HepG2 (cell line): Measurements from ENCODE around the gene NXNL2. TPM values are rescaled to one million over a fixed set of nuclear protein-coding genes. Genes with fewer than 3 reads are reported as not detected.

ENCODE experiments used
- ATAC-seq: fragments of 200-7000 bp; cut with Tn5 transposase; 3 replicates; pipeline ENCODE4 v1.9.1; 2020; ENCODE audit warnings: mild to moderate bottlenecking, moderate library complexity
- BruUV-seq: library from RNA; stranded (reverse); fragments of 400-500 nt; replicated peaks from 2 replicates; lab custom pipeline; 2021; lab: Mats Ljungman, UMichigan
- CTCF ChIA-PET: fragments of 300-600 bp; formaldehyde crosslinking; extraction: SDS; loops from one replicate; lab custom pipeline; 2021; ENCODE audit warnings: low total read pairs, inconsistent platforms, low intra/inter-chr PET ratio; lab: Yijun Ruan, JAX
- POLR2A ChIA-PET: fragments of 350-600 bp; sonication (Branson Sonifier 250); formaldehyde crosslinking; loops from one replicate; lab custom pipeline; 2020; ENCODE audit warnings: antibody characterized with exemption, inconsistent platforms; lab: Yijun Ruan, JAX
- DNase-seq: peaks from one replicate; pipeline ENCODE4 v3.0.0-alpha.2; 2015; ENCODE audit warnings: low spot score
- FAIRE-seq: peaks from 3 replicates; lab custom pipeline; 2011; peaks lifted over from hg19 to GRCh38; lab: Jason Lieb, UNC
- H2AFZ ChIP-seq: one replicate; pipeline ENCODE4 v1.6.1; 2011; ENCODE audit warnings: low read length, inconsistent platforms
- H3K27ac ChIP-seq: fragments of 300-600 bp; 3 replicates; pipeline ENCODE4 v1.8.0; 2011; ENCODE audit warnings: mixed run types, mild to moderate bottlenecking, mixed read lengths, low read length, inconsistent platforms; ENCODE audit not compliant: insufficient read depth; ENCODE audit errors: extremely low read length
- H3K27me3 ChIP-seq, 2 experiments: fragments of 200-600 bp in 1 of 2; 2 replicates in 1 of 2; 3 replicates in 1 of 2; pipeline versions ENCODE4 v1.6.0 to v1.8.0; 2011; ENCODE audit warnings: low read length in 2 of 2, mild to moderate bottlenecking in 2 of 2, moderate library complexity in 2 of 2, inconsistent platforms in 1 of 2; ENCODE audit not compliant: insufficient read depth in 2 of 2, control insufficient read depth in 1 of 2
- H3K36me3 ChIP-seq, 2 experiments: fragments of 200-600 bp in 1 of 2; replicated peaks in 1 of 2; 2 replicates in 1 of 2; 3 replicates in 1 of 2; pipeline versions ENCODE4 v1.5.1 to v1.8.0; 2011; ENCODE audit warnings: low read length in 2 of 2, inconsistent platforms in 1 of 2; ENCODE audit not compliant: insufficient read depth in 2 of 2, control insufficient read depth in 1 of 2
- H3K4me1 ChIP-seq: 2 replicates; pipeline ENCODE4 v1.5.1; 2012; ENCODE audit warnings: low read length, inconsistent platforms; ENCODE audit not compliant: insufficient read depth
- H3K4me2 ChIP-seq: 2 replicates; pipeline ENCODE4 v1.6.0; 2011; ENCODE audit warnings: low read depth, low read length, inconsistent platforms
- H3K4me3 ChIP-seq, 3 experiments: fragments of 200-600 bp in 1 of 3; sonication (generic), shearing (Covaris generic) in 1 of 3; replicated peaks in 1 of 3; 2 replicates each; pipeline ENCODE4 v1.5.1; 2011 to 2016; ENCODE audit warnings: low read length in 3 of 3, inconsistent platforms in 2 of 3, low read depth in 2 of 3, mild to moderate bottlenecking in 2 of 3, control low read depth in 1 of 3, mixed read lengths in 1 of 3; ENCODE audit not compliant: insufficient read depth in 1 of 3
- H3K79me2 ChIP-seq: one replicate; pipeline ENCODE4 v1.6.1; 2011; ENCODE audit warnings: low read length, inconsistent platforms; ENCODE audit not compliant: insufficient read depth
- H3K9ac ChIP-seq: 2 replicates; pipeline ENCODE4 v1.6.0; 2011; ENCODE audit warnings: mild to moderate bottlenecking, low read depth, low read length, inconsistent platforms; ENCODE audit not compliant: insufficient read depth
- H3K9me3 ChIP-seq: 2 replicates; pipeline ENCODE4 v1.5.1; 2012; ENCODE audit warnings: mild to moderate bottlenecking, low read length
- H4K20me1 ChIP-seq: 2 replicates; pipeline ENCODE4 v1.6.0; 2011; ENCODE audit warnings: inconsistent platforms, mild to moderate bottlenecking, low read length, moderate library complexity; ENCODE audit not compliant: insufficient read depth
- ATF3 ChIP-seq: sonication (generic); formaldehyde crosslinking; IDR thresholded peaks from 2 replicates; pipeline ENCODE4 v1.4.0; 2020; ENCODE audit warnings: missing genetic modification reagents
- HNF4A ChIP-seq: sonication (generic); formaldehyde crosslinking; IDR thresholded peaks from 2 replicates; pipeline ENCODE4 v1.4.0; 2020; ENCODE audit warnings: missing genetic modification reagents
- TFAP4 ChIP-seq: sonication (generic); IDR thresholded peaks from 2 replicates; pipeline ENCODE4 v1.6.1; 2016; ENCODE audit warnings: low read depth, borderline replicate concordance
- ZFYVE20 ChIP-seq: sonication (generic); formaldehyde crosslinking; IDR thresholded peaks from 2 replicates; pipeline ENCODE4 v1.8.0; 2023; ENCODE audit warnings: low read depth, mild to moderate bottlenecking, moderate library complexity, missing genetic modification reagents, borderline replicate concordance
- ZNF850 ChIP-seq: sonication (generic); formaldehyde crosslinking; conservative IDR thresholded peaks from 2 replicates; pipeline ENCODE4 v1.9.0; 2021; ENCODE audit warnings: mild to moderate bottlenecking, missing genetic modification reagents
- WGBS: methylation state at CpG from one replicate; pipeline ENCODE4 v1.1.6; 2017; ENCODE audit warnings: low lambda C conversion rate; 5-methylcytosine and 5-hydroxymethylcytosine counted together
- in situ Hi-C: cut with HindIII; loops from 2 replicates; pipeline ENCODE4 v1.10.0; 2017; ENCODE audit warnings: low pct_unique_long_range_greater_than_20kb; ENCODE audit not compliant: extremely low pct_ligation_motif_present
- intact Hi-C: fragments of 100-400 bp; cut with micrococcal nuclease; formaldehyde crosslinking; loops from one replicate; pipeline ENCODE4 v1.10.0; 2022; ENCODE audit not compliant: unreplicated experiment
- polyA plus RNA-seq, 8 experiments: library from polyadenylated mRNA; depleted of rRNA in 3 of 8; stranded (reverse) in 7 of 8; unstranded in 1 of 8; fragments of >200 nt; fragmentation: Illumina TruSeq in 4 of 8; extraction: Trizol in 4 of 8; gene quantifications; 2 replicates each; pipeline versions ENCODE4 v1.2.1 to v1.2.3, GENCODE V29; 2011 to 2016; ENCODE audit warnings: low read depth in 4 of 8, missing spikeins in 1 of 8, mixed read lengths in 1 of 8; ENCODE audit not compliant: insufficient read depth in 1 of 8
- total RNA-seq, 5 experiments: library from RNA; depleted of rRNA; stranded (reverse); fragments of >200 nt; fragmentation: Illumina TruSeq; extraction: Trizol; gene quantifications; 2 replicates each; pipeline ENCODE4 v1.2.3, GENCODE V29; 2016; ENCODE audit warnings: low read depth in 1 of 5
- TF ChIP-seq, protein P1 (sequence below), 2 experiments: sonication (generic) in 1 of 2; formaldehyde crosslinking in 1 of 2; IDR thresholded peaks; 2 replicates each; pipeline versions ENCODE4 v1.6.1 to v1.9.0; 2014 to 2022; ENCODE audit warnings: antibody characterized with exemption in 1 of 2, borderline replicate concordance in 1 of 2, inconsistent platforms in 1 of 2, low read depth in 1 of 2, missing genetic modification reagents in 1 of 2

NXNL2 gene
- total and polyA plus RNA-seq, 2 of the 13 experiments (the other 11 are each of a cell fraction or from before 2014, with no cell fraction given), result not detected

DNA sequence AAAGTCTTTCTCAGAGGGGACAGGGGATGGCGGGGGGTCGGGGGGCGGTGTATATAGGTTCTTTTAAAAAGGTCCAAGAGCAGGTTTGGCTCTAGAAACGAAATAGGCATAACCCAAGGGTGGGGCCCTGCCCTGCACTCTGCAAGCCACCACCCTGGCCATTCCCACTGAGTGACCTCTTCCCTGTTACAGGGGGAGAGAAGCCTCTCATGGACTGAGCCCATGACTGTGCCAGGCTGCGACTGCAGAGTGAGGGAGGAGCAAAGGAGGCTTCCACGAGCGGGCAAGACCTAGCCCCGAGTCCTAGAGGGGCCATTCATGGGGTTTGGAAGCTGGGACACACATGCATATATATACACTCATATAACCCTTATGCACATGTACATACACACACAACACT, 10.1 kb upstream of the NXNL2 start (continued):
- TF ChIP-seq, protein P1, sequence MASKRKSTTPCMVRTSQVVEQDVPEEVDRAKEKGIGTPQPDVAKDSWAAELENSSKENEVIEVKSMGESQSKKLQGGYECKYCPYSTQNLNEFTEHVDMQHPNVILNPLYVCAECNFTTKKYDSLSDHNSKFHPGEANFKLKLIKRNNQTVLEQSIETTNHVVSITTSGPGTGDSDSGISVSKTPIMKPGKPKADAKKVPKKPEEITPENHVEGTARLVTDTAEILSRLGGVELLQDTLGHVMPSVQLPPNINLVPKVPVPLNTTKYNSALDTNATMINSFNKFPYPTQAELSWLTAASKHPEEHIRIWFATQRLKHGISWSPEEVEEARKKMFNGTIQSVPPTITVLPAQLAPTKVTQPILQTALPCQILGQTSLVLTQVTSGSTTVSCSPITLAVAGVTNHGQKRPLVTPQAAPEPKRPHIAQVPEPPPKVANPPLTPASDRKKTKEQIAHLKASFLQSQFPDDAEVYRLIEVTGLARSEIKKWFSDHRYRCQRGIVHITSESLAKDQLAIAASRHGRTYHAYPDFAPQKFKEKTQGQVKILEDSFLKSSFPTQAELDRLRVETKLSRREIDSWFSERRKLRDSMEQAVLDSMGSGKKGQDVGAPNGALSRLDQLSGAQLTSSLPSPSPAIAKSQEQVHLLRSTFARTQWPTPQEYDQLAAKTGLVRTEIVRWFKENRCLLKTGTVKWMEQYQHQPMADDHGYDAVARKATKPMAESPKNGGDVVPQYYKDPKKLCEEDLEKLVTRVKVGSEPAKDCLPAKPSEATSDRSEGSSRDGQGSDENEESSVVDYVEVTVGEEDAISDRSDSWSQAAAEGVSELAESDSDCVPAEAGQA (IDR thresholded peaks at IDR 0.05; ENCODE audit: low read depth), result no peak
- TF ChIP-seq, protein P1 (CRISPR knock-in tag; IDR thresholded peaks at IDR 0.05; ENCODE audit: borderline replicate concordance), result no peak
- no peak for TF ChIP-seq ZNF850 (CRISPR knock-in tag)

DNA sequence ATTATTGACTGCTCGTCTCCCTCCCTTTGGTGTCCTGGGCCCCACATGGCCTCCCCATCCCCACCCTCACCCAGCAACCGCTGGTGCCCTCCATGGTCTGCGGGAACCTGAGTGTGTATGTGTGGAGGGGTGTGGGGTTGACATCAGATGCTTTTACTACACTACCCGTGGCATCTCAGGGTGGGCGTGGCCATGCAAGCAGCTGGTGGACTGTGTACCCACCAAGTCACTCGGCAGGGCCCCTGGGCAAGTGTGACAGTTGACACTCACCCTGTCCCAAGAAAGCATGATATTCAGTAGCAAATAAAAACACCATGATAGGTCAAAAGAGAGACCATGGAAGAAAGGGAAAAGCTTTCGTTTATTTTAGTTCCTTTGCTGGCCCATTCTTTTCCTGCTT, 7.4 kb upstream of the NXNL2 start:
- Histone ChIP-seq H2AFZ (no peak overlapping the region), H3K4me2 (no peak overlapping the region), H3K27me3 (peaks cover 0 to under 1% of the 10 kb centered on the region in 2 experiments; a peak in 1 of 5 replicates), H4K20me1 (no peaks in the 10 kb centered on the region), H3K4me1 (peaks cover 38% of the 10 kb centered on the region), H3K9ac (no peak overlapping the region), H3K27ac (no peak overlapping the region), H3K79me2 (no peaks in the 10 kb centered on the region), H3K9me3 (no peaks in the 10 kb centered on the region), H3K4me3 (no peak overlapping the region), H3K36me3 (no peaks in the 10 kb centered on the region)
- BruUV-seq, result no TSS peak
- in situ Hi-C loops, result no loop called here
- 16% methylated on average over 5 of the region's 7 CpGs for WGBS
- CTCF ChIA-PET, result no interaction called here
- TF ChIP-seq HNF4A (CRISPR knock-in tag) (peak; percentile 57), ZFYVE20 (no peak), ATF3 (CRISPR knock-in tag) (no peak), TFAP4 (peak; percentile 86)
- POLR2A ChIA-PET, result no interaction called here
- no peak for DNase-seq
- FAIRE-seq, result no peak
- no peak for ATAC-seq
- intact Hi-C loops, result no loop called here
